Measurements from ENCODE around the gene NPAS4. TPM values are rescaled to one million over a fixed set of nuclear protein-coding genes. Genes with fewer than 3 reads are reported as not detected.
"Not testable (repeated sequence)": the region's sequence is repeated elsewhere in the genome, so short reads cannot be mapped to it uniquely, and the experiment has no call there.

The NPAS4 gene
- total RNA-seq = not detected
- long read RNA-seq = 0 reads

DNA sequence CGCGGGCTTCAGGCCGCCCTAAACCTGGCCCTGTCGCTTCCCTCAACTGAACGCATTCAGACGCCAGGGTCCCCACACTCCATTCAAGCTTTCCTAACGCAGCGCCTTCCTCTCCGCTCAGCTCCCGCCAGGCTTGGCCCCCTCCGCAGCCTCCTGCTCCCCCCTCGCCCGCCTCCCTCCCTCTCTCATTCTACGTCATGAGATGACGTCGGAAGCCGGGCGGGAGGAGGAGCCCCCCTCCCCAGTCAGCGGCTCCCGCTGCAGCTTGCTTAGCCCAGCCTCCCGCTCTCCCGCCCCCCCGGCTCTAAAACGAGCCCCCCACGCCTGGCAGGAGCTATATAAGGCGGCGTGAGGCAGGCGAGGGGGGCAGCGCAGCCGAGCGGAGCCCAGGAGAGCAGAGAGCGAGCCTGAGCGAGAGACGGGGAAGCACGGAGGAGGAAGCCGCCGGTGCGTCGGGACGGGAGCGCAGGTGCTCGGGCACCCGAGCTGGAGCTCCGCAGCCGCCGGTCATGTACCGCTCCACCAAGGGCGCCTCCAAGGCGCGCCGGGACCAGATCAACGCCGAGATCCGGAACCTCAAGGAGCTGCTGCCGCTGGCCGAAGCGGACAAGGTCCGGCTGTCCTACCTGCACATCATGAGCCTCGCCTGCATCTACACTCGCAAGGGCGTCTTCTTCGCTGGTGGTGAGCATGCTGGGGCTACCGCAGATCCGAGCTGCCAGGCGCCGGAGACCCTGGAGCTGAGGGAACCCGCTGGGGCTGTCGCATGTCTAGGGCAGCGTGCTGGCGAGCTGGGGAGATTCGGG is at the start of gene NPAS4:
TSS of gene NPAS4 (plus strand) at position 365 of the 806 bp plus-strand sequence. CDS start at position 510, 145 bp downstream.
- intact Hi-C loops (cut with DNase I) = no loop called here
- DNase-seq (ENCODE audit: low spot score) = no peak

DNA sequence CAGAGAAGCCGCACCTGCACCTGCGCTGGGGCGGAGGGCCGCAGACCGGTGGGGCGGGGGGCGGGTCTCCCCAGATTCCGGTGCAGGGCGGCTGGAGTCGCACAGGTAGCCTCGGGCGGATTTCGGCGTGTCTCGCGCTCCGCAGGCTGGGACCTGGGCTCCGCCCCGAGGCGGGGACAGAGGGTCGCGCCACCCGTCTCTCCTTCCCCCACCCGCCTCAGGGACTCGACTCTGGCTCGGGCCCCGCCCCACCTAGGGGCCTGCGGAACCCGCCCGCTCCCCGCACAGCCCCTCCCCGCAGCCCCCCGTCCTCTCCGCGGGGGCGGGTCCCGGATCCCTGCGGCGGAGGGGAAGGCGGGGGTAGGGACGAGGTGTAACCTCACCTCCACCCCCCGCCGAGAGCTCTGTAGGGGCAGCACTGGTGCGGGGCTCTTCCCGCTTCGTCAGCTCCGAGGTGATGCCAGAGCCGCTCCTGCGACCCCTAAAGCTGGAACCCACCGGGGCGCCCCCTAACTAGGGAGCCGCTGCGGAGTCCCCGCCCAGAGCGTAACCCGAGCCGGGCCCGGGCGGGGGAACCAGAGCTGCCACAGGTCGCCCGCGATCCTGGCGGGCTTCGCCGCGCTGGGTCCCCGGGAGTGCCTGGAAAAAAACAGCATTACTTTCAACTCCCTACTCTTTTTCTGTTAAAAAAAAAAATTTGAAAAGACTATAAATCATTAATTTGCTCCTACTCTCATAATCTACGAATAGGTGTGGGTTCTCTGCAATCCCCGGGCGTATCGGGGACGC is 49.0 kb upstream of the NPAS4 start, which contains the start of gene SLC29A2:
TSS of gene SLC29A2 (minus strand) at position 134 of the 789 bp plus-strand sequence. CDS start 169 bp downstream, outside the sequence.
- DNase-seq (ENCODE audit: low spot score) = peak; percentile 80

DNA sequence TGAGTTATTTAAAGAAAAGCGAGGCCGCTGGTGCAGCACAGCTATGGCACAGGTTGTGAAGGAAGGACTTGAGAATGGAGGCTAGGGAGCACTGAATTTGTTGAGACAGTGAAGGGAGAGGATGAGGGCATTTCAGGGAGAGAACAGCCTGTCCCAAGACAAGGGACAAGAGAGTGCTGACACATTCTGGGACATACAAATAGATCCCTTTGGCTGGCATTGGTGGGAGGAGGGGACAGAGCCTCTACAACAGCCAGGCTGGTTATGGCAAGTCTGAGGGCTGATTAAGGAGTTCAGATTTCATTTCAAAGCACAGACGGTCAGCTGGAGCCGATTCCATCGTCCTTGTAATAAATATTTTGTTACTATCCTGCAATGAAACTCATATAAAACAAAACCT is 47.6 kb upstream of the NPAS4 start:
- DNase-seq (ENCODE audit: low spot score) = no peak

More for the DNA sequence above, 49.0 kb upstream of the NPAS4 start, which contains the start of gene SLC29A2:
- intact Hi-C loops (cut with DNase I) = no loop called here

DNA sequence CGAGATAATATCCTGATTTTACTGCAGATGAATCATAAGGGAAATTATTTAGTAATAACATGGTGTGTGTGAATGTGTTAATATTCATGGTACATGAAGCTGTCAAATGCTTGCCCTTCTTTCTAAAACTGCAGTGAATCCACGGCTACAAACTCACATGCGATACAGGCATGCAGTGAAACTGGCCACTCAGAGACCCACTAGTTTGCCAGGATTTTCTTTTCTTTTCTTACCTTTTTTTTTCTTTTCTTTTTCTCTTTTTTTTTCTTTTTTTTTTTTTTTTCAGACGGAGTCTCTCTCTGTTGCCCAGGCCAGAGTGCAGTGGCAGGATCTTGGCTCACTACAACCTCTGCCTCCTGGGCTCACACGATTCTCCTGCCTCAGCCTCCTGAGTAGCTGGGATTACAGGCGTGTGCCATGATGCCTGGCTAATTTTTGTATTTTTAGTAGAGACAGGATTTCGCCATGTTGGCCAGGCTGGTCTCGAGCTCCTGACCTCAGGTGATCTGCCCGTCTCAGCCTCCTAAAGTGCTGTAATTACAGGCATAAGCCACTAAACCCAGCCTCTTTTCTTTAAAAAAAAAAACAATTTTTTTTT is 47.0 kb upstream of the NPAS4 start:
- intact Hi-C loops (cut with DNase I); DNase-seq (ENCODE audit: low spot score): not testable (repeated sequence)

More for the DNA sequence above, 47.6 kb upstream of the NPAS4 start:
- intact Hi-C loops (cut with DNase I) = no loop called here

DNA sequence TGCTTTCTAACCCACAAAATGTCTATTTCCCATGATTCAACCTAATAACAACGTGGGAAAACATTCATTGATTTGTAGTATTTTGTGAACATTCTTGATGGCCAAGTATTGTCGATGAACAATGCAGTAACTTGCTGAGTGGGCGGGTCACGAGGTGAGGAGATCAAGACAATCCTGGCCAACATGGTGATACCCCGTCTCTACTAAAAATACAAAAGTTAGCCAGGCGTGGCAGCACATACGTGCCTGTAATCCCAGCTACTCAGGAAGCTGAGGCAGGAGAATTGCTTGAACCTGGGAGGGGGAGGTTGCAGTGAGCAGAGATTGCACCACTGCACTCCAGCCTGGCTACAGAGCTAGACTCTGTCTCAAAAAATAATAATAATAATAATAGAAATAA is 40.6 kb upstream of the NPAS4 start:
- intact Hi-C loops (cut with DNase I); DNase-seq (ENCODE audit: low spot score): not testable (repeated sequence)

DNA sequence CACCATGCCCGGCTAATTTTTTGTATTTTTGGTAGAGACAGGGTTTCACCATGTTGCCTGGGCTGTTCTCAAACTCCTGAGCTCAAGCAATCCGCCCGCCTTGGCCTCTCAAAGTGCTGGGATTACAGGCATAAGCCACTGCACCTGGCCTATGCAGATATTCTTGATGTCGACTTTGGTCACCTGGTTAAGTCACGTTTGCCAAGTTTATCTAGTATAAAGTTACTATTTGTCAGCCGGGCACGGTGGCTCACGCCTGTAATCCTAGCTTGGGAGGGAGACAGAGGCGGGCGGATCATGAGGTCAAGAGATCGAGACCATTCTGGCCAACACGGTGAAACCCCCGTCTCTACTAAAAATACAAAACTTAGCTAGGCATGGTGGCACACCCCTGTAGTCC is 36.5 kb upstream of the NPAS4 start:
- intact Hi-C loops (cut with DNase I); DNase-seq (ENCODE audit: low spot score): not testable (repeated sequence)

DNA sequence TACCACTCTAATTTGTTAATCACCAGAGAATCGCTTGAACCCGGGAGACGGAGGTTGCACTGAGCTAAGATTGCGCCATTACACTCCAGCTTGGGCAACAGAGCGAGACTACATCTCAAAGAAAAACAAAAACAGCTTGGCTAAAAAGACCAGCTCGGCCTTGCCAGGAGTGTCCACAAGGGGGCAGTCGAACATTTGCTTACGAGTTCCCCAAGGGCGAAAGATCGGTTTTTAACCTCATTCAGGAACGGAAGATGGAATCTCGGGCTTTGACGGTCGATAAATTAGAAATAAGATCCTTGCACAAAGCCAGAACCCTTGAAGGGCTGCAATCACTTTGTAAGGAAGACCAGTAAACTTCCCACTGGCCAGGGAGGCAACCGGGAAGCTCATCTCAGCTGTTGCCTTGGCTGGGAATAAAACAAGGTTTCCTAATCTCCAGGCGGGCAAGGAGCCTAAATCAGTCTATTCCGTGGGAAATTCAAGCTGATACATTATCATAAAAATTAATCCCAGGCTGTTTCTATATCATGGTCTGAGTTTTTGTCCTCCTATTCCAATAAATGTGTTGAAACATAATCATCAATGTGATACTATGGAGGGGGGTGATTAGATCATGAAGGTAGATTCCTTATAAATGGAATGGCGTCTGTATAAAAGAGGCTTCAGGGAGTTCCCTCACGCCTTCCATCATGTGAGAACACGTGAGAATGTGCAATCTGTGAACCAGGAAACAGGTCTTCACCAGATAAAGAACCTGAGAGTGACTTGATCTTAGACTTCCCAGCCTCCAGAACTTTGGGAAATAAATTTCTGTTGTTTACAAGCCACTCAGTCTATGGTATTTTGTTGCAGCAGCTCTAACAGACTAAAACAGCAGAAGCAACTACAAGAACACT is 34.4 kb upstream of the NPAS4 start:
- intact Hi-C loops (cut with DNase I) = loop anchor here (2.0 to 5.0 kb wide), 2 partner anchors 39 to 76 kb away; partner anchors contain the start of genes B4GAT1 and BRMS1
- peak; percentile 86 for DNase-seq (ENCODE audit: low spot score)

DNA sequence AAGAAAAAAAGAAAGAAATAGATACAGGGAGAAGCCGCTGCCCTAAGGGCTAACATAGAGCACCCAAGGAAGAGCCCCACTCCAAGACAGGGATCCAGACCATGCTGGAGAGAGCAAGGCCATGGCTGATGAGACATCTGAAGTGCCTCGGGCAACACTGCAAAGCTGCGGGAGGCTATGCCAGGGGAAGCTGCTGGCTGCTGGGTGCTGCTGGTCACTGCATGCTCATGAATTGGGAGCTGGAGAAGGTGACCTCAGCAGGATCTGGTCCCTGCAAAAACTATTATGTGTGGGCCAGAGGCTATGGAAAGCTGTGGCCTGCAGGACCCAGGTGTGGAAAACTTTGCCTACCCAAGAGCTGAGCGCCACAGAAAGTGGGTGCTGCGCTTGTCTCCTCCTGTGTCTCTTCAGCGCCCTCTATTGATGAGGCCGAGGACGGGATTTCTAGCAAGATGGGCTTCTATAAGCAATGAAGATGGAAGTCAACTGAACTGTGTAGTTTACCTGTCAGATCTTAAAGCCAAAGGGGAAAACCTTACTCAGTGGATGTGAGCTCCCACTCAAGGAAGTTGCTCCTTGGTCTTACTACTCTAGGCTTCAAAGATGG is 32.0 kb upstream of the NPAS4 start:
- no peak for DNase-seq (ENCODE audit: low spot score)
- intact Hi-C loops (cut with DNase I) = loop anchor here (5.0 kb wide), 1 partner anchor 42 kb away; the partner anchor contains the start of genes B4GAT1 and BRMS1

DNA sequence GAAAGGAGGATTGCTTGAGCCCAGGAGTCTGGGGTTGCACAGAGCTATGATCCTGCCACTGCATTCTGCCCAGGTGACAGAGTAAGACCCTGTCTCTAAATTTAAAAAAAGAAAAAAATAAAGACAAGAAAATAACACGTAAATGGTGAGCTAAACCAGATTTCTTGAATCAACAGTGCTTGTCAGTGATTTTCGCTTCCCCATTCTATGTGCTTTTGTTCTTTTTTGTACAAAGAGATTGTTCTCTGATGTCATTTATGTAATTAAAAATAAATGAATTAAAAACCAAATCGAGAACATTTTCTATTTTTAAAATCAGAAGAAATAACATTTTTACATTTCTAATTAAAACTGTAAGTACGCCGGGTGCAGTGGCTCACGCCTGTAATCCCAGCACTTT is 29.5 kb upstream of the NPAS4 start:
- intact Hi-C loops (cut with DNase I) = no loop called here

DNA sequence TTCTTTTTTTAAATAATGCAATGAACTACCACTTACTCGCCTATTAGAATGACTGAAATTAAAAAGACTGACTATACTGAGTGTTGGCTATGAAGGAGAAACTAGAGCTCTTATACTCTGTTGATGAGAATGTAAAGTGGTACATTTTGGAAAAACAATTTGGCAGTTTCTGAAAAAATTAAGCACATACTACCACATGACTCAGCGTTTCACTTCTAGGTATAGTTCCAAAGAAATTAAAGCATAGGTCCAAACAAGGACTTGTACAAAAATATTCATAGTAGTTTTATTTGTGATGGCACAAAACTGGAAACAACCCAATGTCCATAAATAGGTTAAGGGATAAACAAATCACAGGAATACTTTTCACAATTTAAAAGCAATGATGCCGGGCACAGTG is 26.9 kb upstream of the NPAS4 start:
- intact Hi-C loops (cut with DNase I) = no loop called here
- no peak for DNase-seq (ENCODE audit: low spot score)

More for the DNA sequence above, 29.5 kb upstream of the NPAS4 start:
- DNase-seq (ENCODE audit: low spot score) = no peak

DNA sequence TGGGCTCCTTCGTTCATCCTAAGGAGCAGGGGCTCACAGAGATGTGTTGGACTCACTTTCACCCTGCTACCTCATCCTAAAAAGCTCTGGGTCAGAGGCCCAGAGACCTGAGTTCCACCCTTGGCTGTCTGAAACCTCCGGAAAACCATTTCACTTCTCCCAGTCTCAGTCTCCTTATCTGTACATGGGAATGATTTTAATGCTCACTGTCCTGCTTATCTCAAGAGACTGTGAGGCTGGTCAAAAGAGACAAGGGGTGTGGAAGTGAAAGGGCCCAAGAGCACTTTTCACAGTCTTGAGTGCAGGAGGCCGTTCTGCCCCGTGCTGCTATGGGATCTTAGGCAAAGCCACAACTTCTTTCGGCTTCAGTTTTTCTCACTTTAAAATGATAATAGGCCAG is 13.2 kb upstream of the NPAS4 start:
- intact Hi-C loops (cut with DNase I) = loop anchor here (1.0 to 5.0 kb wide), 3 partner anchors 23 to 270 kb away; partner anchors contain the start of genes MRPL11 and RBM4B

DNA sequence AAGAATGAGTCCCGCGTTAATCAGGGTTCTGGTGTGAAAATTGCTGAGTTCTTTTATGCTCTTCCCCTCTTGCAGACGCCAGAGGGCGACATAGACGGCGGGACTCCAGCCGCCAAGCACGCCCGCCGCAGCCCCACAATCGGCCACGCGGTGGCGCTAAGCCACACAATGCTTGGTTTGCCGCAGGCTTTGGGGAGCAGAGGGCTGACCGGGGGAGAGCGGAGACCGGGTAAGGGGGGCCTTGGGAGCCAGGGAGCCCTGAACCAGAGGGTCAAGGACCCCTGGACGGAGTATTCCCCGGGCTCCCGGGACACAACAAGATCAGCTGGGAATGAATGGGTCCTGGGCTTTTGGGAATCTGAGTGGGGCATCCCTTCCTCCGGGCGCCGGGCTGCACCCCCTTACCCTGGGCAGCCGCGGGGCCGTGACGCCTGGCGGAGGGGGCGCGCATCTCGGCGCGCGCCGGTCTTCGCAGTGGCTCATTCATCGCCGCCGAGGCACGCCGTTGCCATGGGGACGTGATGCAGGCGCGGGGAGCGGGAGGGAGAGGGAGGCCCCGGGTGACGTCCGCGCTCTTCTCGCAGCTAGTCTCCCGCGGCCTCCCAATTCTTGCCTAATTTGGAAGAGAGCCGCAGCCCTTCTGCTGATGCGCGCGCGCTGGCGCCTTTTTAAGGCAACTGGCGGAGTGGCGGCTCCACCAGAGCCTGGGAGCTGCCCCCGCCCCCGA is 12.2 kb upstream of the NPAS4 start:
- intact Hi-C loops (cut with DNase I) = loop anchor here (1.0 to 5.0 kb wide), 3 partner anchors 22 to 269 kb away; partner anchors contain the start of genes MRPL11 and RBM4B
- peak; percentile 94 for DNase-seq (ENCODE audit: low spot score)

More for the DNA sequence above, 13.2 kb upstream of the NPAS4 start:
- no peak for DNase-seq (ENCODE audit: low spot score)

DNA sequence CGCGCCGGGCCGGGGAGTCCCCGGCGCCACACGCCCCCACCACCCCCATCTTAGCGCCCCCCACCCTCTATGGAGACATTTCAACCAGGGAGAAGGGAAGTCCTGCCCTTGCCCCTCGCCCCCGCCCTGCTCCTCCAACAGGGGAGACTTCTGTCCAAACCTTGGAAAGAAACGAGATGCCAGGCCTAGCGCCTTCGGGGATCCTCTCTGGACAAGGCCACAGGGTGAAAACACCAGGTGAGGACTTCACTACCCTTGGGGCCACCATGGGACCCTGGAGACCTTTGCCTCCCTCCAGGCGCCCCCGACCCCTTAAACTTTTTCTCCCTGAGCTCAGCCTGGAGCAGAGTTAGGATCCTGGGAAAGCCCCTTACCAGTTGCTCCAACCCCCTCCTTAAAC is 11.6 kb upstream of the NPAS4 start:
- no peak for DNase-seq (ENCODE audit: low spot score)
- intact Hi-C loops (cut with DNase I) = loop anchor here (2.0 to 5.0 kb wide), 2 partner anchors 30 to 268 kb away; partner anchors contain the start of genes MRPL11 and RBM4B

DNA sequence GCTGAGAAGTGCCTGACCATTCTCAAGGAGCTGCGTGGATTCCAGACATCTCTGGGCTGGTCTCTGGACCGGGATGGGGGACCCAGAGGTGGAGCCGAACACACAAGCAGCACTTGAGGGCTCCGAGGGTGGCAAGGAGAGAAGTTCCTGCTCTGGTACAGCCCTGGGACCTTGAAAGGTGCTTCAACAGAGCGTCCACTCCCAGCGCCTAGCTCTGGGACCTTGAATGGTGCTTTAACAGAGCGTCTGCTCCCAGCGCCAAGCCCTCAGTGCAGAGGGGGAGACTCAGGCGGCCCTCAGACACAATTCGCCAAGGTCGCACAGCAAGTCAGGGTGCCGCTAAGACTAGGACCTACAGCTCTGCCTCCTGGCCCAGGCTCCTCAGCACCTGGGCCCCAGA is 10.6 kb upstream of the NPAS4 start:
- intact Hi-C loops (cut with DNase I) = no loop called here
- no peak for DNase-seq (ENCODE audit: low spot score)

DNA sequence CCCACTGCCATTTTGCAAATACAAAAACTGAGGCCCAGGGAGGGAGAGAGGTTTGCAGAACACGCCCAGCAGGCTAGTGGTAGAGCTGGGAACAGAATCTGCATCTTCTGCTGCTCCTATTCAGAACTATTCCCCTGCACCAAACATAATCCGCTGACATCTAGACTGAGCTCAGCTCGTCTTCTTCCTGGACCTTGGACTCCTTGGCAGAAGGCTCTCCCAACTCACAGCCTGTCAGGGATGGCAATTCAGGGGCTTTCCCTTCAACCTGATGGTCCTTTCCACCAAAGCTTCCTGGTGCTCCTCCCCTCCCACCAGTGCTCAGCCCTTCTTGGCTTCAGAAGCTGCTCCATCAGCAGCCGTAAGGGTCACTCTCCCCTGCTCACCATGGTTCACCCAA is 9.5 kb upstream of the NPAS4 start:
- DNase-seq (ENCODE audit: low spot score) = no peak
- intact Hi-C loops (cut with DNase I) = no loop called here

DNA sequence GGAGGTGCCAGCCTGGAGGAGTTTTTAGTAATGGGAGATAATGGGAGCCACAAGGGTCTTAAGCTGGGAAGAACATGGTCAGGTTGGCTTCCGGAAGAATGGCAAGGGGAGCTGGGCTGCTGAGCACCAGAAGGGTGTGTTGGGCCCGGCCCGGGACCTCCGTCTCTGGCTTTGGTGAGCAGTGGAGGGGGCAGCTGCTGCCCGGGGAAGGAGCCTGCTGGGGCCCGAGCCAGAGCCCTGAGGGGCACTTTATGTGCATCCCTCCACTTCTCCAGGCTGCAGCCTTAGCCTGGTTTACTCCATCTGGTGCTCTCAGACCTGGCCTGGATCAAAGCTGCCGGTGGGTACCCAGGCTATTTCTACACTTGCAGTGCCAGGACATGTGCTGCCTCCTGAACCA is 8.7 kb upstream of the NPAS4 start:
- DNase-seq (ENCODE audit: low spot score) = no peak
- intact Hi-C loops (cut with DNase I) = no loop called here

DNA sequence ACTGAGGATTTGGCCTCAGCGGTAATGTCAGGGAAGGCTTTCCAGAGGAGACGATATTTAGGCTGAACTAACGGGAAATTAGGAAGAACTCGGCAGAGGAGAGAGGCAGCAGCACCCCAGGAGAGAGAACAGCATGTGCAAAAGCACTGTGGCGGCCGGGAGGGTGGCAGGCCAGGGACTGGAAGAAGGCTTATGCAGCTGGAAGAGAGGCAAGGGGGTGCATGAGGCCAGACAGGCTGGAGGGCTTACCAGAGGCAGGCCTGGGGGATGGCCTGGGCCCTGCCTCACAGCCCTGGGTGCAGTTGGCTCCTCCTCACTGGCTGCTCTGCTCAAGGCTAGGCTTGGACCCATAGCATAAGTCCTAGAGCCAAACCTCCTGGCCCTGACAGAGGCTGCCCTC is 7.7 kb upstream of the NPAS4 start:
- DNase-seq (ENCODE audit: low spot score) = no peak
- intact Hi-C loops (cut with DNase I) = no loop called here
